Measurements from ENCODE around the gene SHISA4. TPM values are rescaled to one million over a fixed set of nuclear protein-coding genes. Genes with fewer than 3 reads are reported as not detected.
"Not testable (repeated sequence)": the region's sequence is repeated elsewhere in the genome, so short reads cannot be mapped to it uniquely, and the experiment has no call there.

Gene SHISA4
- total RNA-seq, 1 donor from 2014 or later = 37.7 TPM

GRCh38 chr1:201916649-201917249, 28.1 kb downstream of the SHISA4 start:
- intact Hi-C loops (cut with DNase I) = no loop called here
- DNase-seq (ENCODE audit: low spot score) (peak; percentile 94), ATAC-seq (peak; percentile 90)

DNA sequence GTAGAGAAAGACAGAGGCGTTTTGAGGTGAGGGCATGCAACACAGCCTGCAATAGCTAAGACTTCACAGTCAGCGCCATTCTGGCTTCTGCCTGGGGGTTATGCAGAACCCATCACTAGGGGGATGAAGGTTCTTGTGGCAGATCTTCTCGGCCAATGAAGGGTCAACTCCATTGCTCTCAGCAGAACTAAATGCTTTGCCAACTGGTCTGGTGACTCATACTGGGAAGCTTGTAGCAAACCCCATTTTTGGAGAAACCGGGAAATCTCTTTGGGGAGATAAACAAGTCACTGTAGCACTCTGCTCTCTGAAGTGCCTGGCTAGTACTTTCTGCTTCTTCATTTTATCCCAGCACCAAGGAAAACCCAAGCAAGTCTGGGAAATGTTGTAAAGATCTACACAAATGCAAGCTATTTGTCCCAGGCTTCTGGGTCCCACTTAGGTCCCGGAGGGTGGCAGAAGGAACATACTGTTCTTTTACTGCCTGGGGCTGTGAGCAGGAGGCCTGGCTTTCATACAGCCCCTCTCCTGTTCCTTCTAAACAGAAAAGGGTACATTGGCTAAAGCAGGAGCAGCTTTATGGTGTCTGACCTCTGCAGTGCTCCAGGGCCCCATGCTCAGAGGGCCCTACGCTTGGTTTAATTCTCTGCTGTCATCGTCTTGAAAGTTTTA, 28.8 kb downstream of the SHISA4 start:
- ATAC-seq = peak; percentile 83
- intact Hi-C loops (cut with DNase I) = no loop called here
- peak; percentile 50 for DNase-seq (ENCODE audit: low spot score)

DNA sequence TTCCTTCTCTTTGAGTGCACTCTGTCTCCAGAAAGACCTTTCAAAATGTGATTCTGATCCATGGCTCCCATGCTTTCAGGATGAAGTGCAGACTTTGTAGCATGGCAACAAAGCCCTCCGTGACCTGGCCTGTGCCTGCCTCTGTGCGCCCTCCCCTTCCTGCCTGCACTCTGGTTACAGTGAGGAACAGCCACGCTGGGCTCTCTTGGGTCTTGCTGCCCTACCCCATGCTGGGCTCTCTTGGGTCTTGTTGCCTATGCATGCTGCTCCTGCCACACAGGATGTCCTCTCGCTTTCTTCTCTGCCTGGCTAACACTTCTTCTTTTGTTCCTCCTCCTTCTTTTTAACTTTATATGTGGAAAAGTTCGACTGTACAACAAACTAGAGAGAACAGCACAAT, 29.6 kb downstream of the SHISA4 start:
- intact Hi-C loops (cut with DNase I) = no loop called here
- ATAC-seq (no peak), DNase-seq (ENCODE audit: low spot score) (peak; percentile 46)

- intact Hi-C loops (cut with DNase I) = no loop called here
- ATAC-seq = no peak
Observed at GRCh38 chr1:201921952-201922558, 33.4 kb downstream of the SHISA4 start.

GRCh38 chr1:201925301-201925567, 36.5 kb downstream of the SHISA4 start:
- ATAC-seq = no peak
- intact Hi-C loops (cut with DNase I) = no loop called here
- no peak for DNase-seq (ENCODE audit: low spot score)

More at GRCh38 chr1:201921952-201922558, 33.4 kb downstream of the SHISA4 start:
- DNase-seq (ENCODE audit: low spot score) = no peak

DNA sequence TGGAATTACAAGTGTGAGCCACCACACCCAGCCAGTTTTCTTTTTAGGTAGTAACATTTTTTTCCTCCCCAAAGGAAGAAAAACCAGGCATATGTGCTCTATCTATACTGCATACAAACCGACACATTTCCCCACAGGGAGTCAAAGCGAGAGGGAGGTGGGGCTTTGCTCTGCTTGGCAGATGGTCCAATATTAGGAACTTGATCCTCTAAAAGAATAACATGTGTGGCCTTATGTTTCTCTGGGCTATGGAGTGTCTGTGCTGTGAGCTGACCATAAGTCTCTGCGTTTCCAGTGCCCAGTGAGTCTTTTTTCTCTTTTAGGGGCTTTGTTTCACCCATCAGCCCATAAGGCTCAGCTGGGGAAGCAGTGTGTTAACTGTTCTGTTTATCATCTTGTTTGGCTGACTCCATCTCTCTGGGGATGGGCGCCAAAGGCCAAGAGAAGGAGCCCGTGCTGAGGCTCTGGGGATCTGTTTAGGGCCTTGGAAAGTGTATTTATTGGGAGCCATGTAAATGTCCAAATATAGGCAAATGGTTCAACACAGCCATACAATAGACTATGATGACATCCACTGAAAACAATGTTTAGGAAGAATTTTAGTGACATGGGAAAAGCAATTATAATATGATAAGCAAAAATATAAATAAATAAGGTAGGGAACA, 37.4 kb downstream of the SHISA4 start:
- intact Hi-C loops (cut with DNase I) = no loop called here
- DNase-seq (ENCODE audit: low spot score) (peak; percentile 34), ATAC-seq (peak; percentile 50)

DNA sequence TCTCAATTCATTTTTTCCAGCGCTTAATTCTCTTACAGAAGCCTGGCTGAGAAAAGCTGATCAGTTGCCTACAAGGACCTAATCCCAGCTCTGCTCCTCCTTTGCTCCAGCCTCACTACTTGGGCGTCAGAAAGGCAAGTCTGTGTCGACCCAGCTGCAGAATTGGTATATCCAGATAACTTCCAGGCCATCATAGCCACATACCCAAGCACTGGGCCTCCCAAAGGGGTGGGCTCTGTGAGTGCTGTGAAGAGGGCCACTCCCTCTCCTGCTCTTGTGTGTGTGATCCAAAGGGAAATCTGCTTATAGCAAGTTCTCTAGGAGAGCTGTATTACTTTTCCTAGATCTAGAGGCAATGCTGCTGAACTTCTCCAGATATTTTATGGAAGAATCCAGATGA, 39.6 kb downstream of the SHISA4 start:
- no peak for ATAC-seq
- intact Hi-C loops (cut with DNase I) = no loop called here
- DNase-seq (ENCODE audit: low spot score) = no peak

DNA sequence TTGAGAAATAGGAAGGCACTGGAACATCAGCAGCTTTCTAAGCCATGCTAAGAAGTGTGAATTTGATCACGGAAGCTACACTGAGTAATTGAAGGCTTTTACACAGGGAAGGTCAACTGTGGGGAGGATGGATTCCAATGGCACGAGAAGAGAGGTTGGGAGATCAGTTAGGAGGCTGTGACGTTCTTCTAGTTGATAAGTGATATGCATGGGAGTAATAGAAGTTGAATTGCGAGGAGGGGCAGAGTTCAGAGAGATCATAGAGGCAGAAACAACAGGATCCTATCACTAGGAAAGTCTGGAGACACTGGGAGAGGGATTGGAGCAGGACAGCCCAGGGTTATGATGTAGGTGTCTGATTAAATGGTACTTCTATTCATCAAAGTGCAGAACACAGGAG, 41.4 kb downstream of the SHISA4 start:
- intact Hi-C loops (cut with DNase I) = no loop called here
- no peak for DNase-seq (ENCODE audit: low spot score)
- no peak for ATAC-seq

DNA sequence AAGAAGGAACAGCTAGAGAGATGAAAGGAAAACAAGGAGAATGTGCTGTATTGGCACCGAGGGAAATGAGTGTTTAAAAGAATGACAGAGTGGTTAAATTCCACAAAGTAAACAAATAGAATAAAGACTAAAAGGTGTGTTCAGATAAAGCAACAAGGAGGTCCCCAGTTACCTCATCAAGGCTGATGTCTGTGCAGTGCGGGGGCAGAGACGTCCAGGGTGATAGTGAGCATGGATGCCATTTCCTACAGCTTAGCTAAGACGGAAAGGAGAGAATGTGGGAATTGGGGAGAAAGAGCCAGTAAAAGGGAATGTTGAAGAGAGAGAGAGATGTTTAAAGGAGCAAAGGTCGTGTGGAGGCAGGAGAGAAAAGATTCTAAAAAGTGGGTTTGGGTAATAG, 42.1 kb downstream of the SHISA4 start:
- DNase-seq (ENCODE audit: low spot score) (no peak), ATAC-seq (no peak)
- intact Hi-C loops (cut with DNase I) = no loop called here

- intact Hi-C loops (cut with DNase I) = no loop called here
- DNase-seq (ENCODE audit: low spot score) (no peak), ATAC-seq (peak; percentile 51)
Observed at GRCh38 chr1:201933840-201934430, 45.2 kb downstream of the SHISA4 start.

DNA sequence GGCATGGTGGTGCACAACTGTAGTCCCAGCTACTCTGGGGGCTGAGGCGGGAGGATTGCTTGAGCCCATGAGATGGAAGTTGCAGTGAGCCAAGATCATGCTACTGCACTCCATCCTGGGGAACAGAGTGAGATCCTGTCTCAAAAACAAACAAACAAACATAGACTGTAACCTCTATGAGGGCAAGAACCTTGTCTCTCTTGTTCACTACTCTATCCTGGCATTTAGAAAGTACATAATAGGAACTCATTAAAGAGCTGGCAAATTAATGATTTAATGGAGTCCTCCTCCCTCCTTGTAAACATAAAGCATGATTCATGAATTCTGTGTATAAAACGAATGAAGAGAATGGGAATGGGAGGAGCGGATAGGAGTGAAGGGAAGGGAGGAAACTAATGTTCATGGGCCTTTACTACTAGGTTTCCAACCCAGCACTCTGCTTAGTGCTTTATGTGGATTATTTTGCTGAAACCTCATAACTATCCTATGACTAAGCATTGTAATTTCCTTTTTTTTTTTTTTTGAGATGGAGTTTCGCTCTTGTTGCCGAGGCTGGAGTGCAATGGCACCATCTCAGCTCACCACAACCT, 49.0 kb downstream of the SHISA4 start:
- ATAC-seq (peak; percentile 49), DNase-seq (ENCODE audit: low spot score) (no peak)
- intact Hi-C loops (cut with DNase I) = no loop called here

GRCh38 chr1:201938440-201939035, 49.8 kb downstream of the SHISA4 start:
- DNase-seq (ENCODE audit: low spot score) (no peak), ATAC-seq (peak; percentile 31)
- intact Hi-C loops (cut with DNase I) = no loop called here

- no peak for DNase-seq (ENCODE audit: low spot score)
- no peak for ATAC-seq
- intact Hi-C loops (cut with DNase I) = no loop called here
Observed at GRCh38 chr1:201939148-201939547, 50.5 kb downstream of the SHISA4 start.

GRCh38 chr1:201939574-201939973, 50.9 kb downstream of the SHISA4 start:
- intact Hi-C loops (cut with DNase I) = no loop called here
- ATAC-seq (peak; percentile 8), DNase-seq (ENCODE audit: low spot score) (no peak)

- DNase-seq (ENCODE audit: low spot score); intact Hi-C loops (cut with DNase I); ATAC-seq: not testable (repeated sequence)
Observed at GRCh38 chr1:201940316-201940715, 51.6 kb downstream of the SHISA4 start.

- no peak for DNase-seq (ENCODE audit: low spot score)
- no peak for ATAC-seq
- intact Hi-C loops (cut with DNase I) = no loop called here
Observed at GRCh38 chr1:201941420-201942128, 52.9 kb downstream of the SHISA4 start.

DNA sequence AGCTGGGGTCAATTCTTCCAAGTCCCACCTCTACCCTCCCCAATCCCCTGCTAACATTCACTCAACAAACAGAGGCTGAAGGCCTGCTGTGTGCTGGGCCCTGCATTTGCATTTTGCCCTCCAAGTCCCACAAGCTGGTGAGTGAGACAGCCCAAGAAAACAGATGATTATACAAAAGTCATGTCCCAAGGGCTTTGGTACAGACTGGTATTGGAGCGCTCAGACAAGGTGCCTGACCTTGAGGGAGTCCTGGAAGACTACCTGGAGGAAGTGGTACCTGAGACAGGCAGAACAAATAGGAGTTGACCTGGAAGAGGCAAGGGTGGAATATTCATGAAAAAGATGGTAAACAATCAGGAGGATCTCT, 53.4 kb downstream of the SHISA4 start:
- intact Hi-C loops (cut with DNase I) = no loop called here
- no peak for DNase-seq (ENCODE audit: low spot score)
- ATAC-seq = no peak
